Body of pancreas (tissue), 4 donors: Measurements from ENCODE around the gene BMPER. TPM values are rescaled to one million over a fixed set of nuclear protein-coding genes. Genes with fewer than 3 reads are reported as not detected.
A peak's percentile ranks its signal among the peaks of the same experiment; 100 is the strongest.

ENCODE experiments used
- ATAC-seq: fragments of 150-250 bp; one replicate; pipeline ENCODE4 v1.9.1; 2016
- DNase-seq, 4 donors: peaks; one replicate each; pipeline ENCODE4 v3.0.0-alpha.2; 2019
- H3K27ac ChIP-seq, 4 donors: fragments of 200-600 bp; sonication (generic); 1 replicate in 3 of 4; 2 replicates in 1 of 4; pipeline versions ENCODE4 v1.5.1 to v1.6.1; 2016 to 2019; ENCODE audit warnings: mild to moderate bottlenecking in 1 of 4, mixed read lengths in 1 of 4, moderate library complexity in 1 of 4
- H3K27me3 ChIP-seq, 2 donors: fragments of 200-600 bp; sonication (generic); one replicate each; pipeline ENCODE4 v1.6.0; 2016; ENCODE audit warnings: mild to moderate bottlenecking in 1 of 2
- H3K36me3 ChIP-seq, 2 donors: fragments of 200-600 bp; sonication (generic); replicated peaks in 1 of 2; 2 replicates each; pipeline ENCODE4 v1.5.1; 2016; ENCODE audit warnings: low read depth in 2 of 2; ENCODE audit not compliant: insufficient read depth in 1 of 2
- H3K4me1 ChIP-seq: fragments of 200-600 bp; sonication (generic); one replicate; pipeline ENCODE4 v1.6.0; 2016
- H3K4me3 ChIP-seq, 2 donors: fragments of 200-600 bp; sonication (generic); 1 replicate in 1 of 2; 2 replicates in 1 of 2; pipeline ENCODE4 v1.5.1; 2016 to 2019
- H3K9me3 ChIP-seq, 3 donors: fragments of 200-600 bp; sonication (generic); 1 replicate in 2 of 3; 2 replicates in 1 of 3; pipeline ENCODE4 v1.5.1; 2016
- CTCF ChIP-seq, 7 experiments: fragments of 450-650 bp in 4 of 7; fragments of 200-600 bp in 3 of 7; sonication (generic) in 3 of 7; IDR thresholded peaks; one replicate each; pipeline ENCODE4 v1.5.1; 2016 to 2019; ENCODE audit warnings: antibody characterized with exemption in 7 of 7
- POLR2A ChIP-seq, 3 donors: fragments of 450-650 bp; IDR thresholded peaks; one replicate each; pipeline ENCODE4 v1.6.1; 2016; ENCODE audit warnings: antibody characterized with exemption in 3 of 3, mild to moderate bottlenecking in 2 of 3
- WGBS, 2 donors: methylation state at CpG; one replicate each; pipeline ENCODE4 v1.1.5; 2017; 5-methylcytosine and 5-hydroxymethylcytosine counted together
- intact Hi-C: fragments of 100-400 bp; cut with DNase I; formaldehyde crosslinking; loops from one replicate; pipeline ENCODE4 v1.15.1; 2023
- total RNA-seq, 2 donors: library from RNA; depleted of rRNA; stranded (reverse); fragments of >200 nt; gene quantifications; one replicate each; pipeline ENCODE4 v1.1.0, GENCODE V29; 2016

The BMPER gene
- total RNA-seq, 2 donors from 2014 or later = 0.33 to 0.78 TPM

GRCh38 chr7:33895025-33895804 is 10.1 kb upstream of the BMPER start:
- ATAC-seq (peak; percentile 93), DNase-seq (peak; percentile 82 to 89 (median 85))
- no peak overlapping the region for H3K27ac ChIP-seq
- no peak overlapping the region for H3K4me3 ChIP-seq
- H3K27me3 ChIP-seq = no peaks in the 10 kb centered on the region
- no peaks in the 10 kb centered on the region for H3K9me3 ChIP-seq
- TF ChIP-seq CTCF (IDR thresholded peaks at IDR 0.05) (peak; percentile 75 to 89 (median 82)), POLR2A (IDR thresholded peaks at IDR 0.05) (no peak)
- intact Hi-C loops = no loop called here
- H3K36me3 ChIP-seq = no peaks in the 10 kb centered on the region
- H3K4me1 ChIP-seq = no peaks in the 10 kb centered on the region
- WGBS, 2 donors = 21 to 24% methylated on average over 13 to 17 of the region's 17 CpGs

- no peak overlapping the region for H3K27ac ChIP-seq
- H3K27me3 ChIP-seq = peaks cover 0 to 7% of the 10 kb centered on the region in 2 donors
- no peak for DNase-seq
- intact Hi-C loops = no loop called here
- no peak for ATAC-seq
- H3K9me3 ChIP-seq = no peaks in the 10 kb centered on the region
- H3K4me1 ChIP-seq = peaks cover 17% of the 10 kb centered on the region
- H3K4me3 ChIP-seq = no peak overlapping the region
- no peaks in the 10 kb centered on the region for H3K36me3 ChIP-seq
- TF ChIP-seq POLR2A (IDR thresholded peaks at IDR 0.05) (no peak), CTCF (IDR thresholded peaks at IDR 0.05) (no peak)
Measured at GRCh38 chr7:33900501-33900900, 4.8 kb upstream of the BMPER start.

- WGBS, 2 donors = 79 to 88% methylated on average over 4 of the region's 4 CpGs
- H3K27me3 ChIP-seq = peaks cover 0 to 11% of the 10 kb centered on the region in 2 donors
Measured at GRCh38 chr7:33901199-33901598, 4.1 kb upstream of the BMPER start.

GRCh38 chr7:33901847-33902246 is 3.5 kb upstream of the BMPER start:
- Histone ChIP-seq H3K4me1 (peaks cover 20% of the 10 kb centered on the region), H3K27ac (no peak overlapping the region), H3K4me3 (no peak overlapping the region), H3K36me3 (no peaks in the 10 kb centered on the region), H3K9me3 (no peaks in the 10 kb centered on the region), H3K27me3 (peaks cover 0 to 17% of the 10 kb centered on the region in 2 donors)
- DNase-seq (no peak), ATAC-seq (no peak)
- WGBS, 2 donors = 37 to 60% methylated on average over 2 of the region's 2 CpGs
- TF ChIP-seq POLR2A (IDR thresholded peaks at IDR 0.05) (no peak), CTCF (IDR thresholded peaks at IDR 0.05) (no peak)
- intact Hi-C loops = no loop called here

More at GRCh38 chr7:33901199-33901598, 4.1 kb upstream of the BMPER start:
- Histone ChIP-seq H3K4me3 (no peak overlapping the region), H3K4me1 (peaks cover 20% of the 10 kb centered on the region), H3K27ac (no peak overlapping the region), H3K36me3 (no peaks in the 10 kb centered on the region), H3K9me3 (no peaks in the 10 kb centered on the region)
- TF ChIP-seq POLR2A (IDR thresholded peaks at IDR 0.05) (no peak), CTCF (IDR thresholded peaks at IDR 0.05) (no peak)
- DNase-seq (no peak), ATAC-seq (no peak)
- intact Hi-C loops = no loop called here

GRCh38 chr7:33902746-33903145 is 2.6 kb upstream of the BMPER start:
- 80 to 90% methylated on average over 4 of the region's 4 CpGs for WGBS, 2 donors
- Histone ChIP-seq H3K36me3 (no peaks in the 10 kb centered on the region), H3K27me3 (peaks cover 0 to 24% of the 10 kb centered on the region in 2 donors), H3K4me1 (peaks cover 20% of the 10 kb centered on the region), H3K27ac (no peak overlapping the region), H3K4me3 (no peak overlapping the region), H3K9me3 (no peaks in the 10 kb centered on the region)
- intact Hi-C loops = no loop called here
- ATAC-seq = no peak
- DNase-seq = no peak
- TF ChIP-seq CTCF (IDR thresholded peaks at IDR 0.05) (no peak), POLR2A (IDR thresholded peaks at IDR 0.05) (no peak)
